ENCODE data around the gene FATE1.

DNA sequence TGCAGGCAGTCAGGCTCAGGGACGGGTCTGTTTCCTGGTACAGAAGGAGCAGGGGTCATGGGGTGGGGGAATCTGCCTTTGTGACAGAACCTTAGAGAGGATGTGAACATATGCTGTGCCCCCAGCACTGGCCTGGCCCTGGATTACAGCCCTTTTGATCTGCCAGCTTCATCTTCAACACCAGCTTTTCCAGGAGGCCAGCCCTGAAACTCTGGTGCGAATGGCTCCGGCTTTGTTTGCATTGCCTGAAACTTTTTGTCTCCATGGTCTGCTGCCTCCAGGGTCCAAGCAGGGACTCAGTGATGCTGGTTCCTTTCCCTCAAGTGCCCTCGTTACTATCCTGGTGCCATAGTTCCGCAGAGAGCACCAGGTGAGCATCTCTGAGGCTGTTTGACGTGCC lies 20.9 kb downstream of the FATE1 start:
- no peak for TF ChIP-seq CTCF (IDR thresholded peaks at IDR 0.05; ENCODE audit: borderline replicate concordance, extremely low read depth, low read length, poor library complexity, severe bottlenecking)
- no peak for TF ChIP-seq EZH2 (IDR thresholded peaks at IDR 0.05; ENCODE audit: borderline replicate concordance, low read depth, low read length, severe bottlenecking)
